T-cell (primary cell): ENCODE results near the gene HGF. TPM values are rescaled to one million over a fixed set of nuclear protein-coding genes. Genes with fewer than 3 reads are reported as not detected.

Source experiments
- ATAC-seq, 4 experiments: fragments of 200-7000 bp in 3 of 4; fragments of 150-1000 bp in 1 of 4; cut with Tn5 transposase; replicated peaks in 1 of 4; 1 replicate in 3 of 4; 2 replicates in 1 of 4; pipeline ENCODE4 v1.10.0; 2021; ENCODE audit warnings: moderate library complexity in 3 of 4, mild to moderate bottlenecking in 2 of 4, moderate number of reproducible peaks in 1 of 4
- CTCF ChIA-PET, 2 donors: fragments of 300-600 bp; sonication (Branson Sonifier 250); formaldehyde crosslinking; loops; one replicate each; lab custom pipeline; 2022; ENCODE audit warnings: antibody characterized with exemption in 2 of 2; lab: Charles Lee
- POLR2A ChIA-PET, 2 donors: fragments of 300-600 bp; sonication (Branson Sonifier 250); formaldehyde crosslinking; loops; one replicate each; lab custom pipeline; 2022; ENCODE audit warnings: antibody characterized with exemption in 2 of 2; lab: Charles Lee
- DNase-seq, 35 experiments: peaks; one replicate each; pipeline versions ENCODE4 v3.0.0 to v3.0.0-alpha.2; 2013 to 2023
- H3K27ac ChIP-seq: one replicate; pipeline ENCODE4 v1.5.1; 2013; ENCODE audit warnings: low read length
- H3K27me3 ChIP-seq, 2 experiments: replicated peaks in 1 of 2; 1 replicate in 1 of 2; 2 replicates in 1 of 2; pipeline versions ENCODE4 v1.6.1 to v1.7.0; 2013; ENCODE audit warnings: low read length in 1 of 2, mixed read lengths in 1 of 2; ENCODE audit not compliant: control insufficient read depth in 2 of 2, insufficient read depth in 2 of 2; ENCODE audit errors: extremely low read depth in 1 of 2
- H3K36me3 ChIP-seq, 2 donors: 1 replicate in 1 of 2; 2 replicates in 1 of 2; pipeline versions ENCODE4 v1.6.1 to v1.7.0; 2013; ENCODE audit warnings: low read length in 1 of 2; ENCODE audit not compliant: control insufficient read depth in 2 of 2, insufficient read depth in 1 of 2; ENCODE audit errors: extremely low read depth in 1 of 2
- H3K4me1 ChIP-seq, 2 experiments: 1 replicate in 1 of 2; 2 replicates in 1 of 2; pipeline versions ENCODE4 v1.6.1 to v1.7.0; 2013; ENCODE audit warnings: low read length in 2 of 2, mixed read lengths in 1 of 2; ENCODE audit not compliant: insufficient read depth in 2 of 2, control insufficient read depth in 1 of 2; ENCODE audit errors: extremely low read depth in 1 of 2
- H3K4me3 ChIP-seq, 2 donors: 1 replicate in 1 of 2; 2 replicates in 1 of 2; pipeline versions ENCODE4 v1.5.1 to v1.7.0; 2013; ENCODE audit warnings: mild to moderate bottlenecking in 2 of 2, low read length in 1 of 2, moderate library complexity in 1 of 2; ENCODE audit not compliant: control insufficient read depth in 1 of 2; ENCODE audit errors: extremely low read depth in 1 of 2
- H3K9me3 ChIP-seq: 2 replicates; pipeline ENCODE4 v1.7.0; 2013
- H3K27ac Mint-ChIP-seq, 2 donors: one replicate each; pipeline ENCODE4 v1.8.0; 2020 to 2021; ENCODE audit warnings: mild to moderate bottlenecking in 2 of 2, mixed read lengths in 2 of 2
- H3K27me3 Mint-ChIP-seq, 2 donors: one replicate each; pipeline ENCODE4 v1.8.0; 2021 to 2022; ENCODE audit warnings: mixed read lengths in 2 of 2
- H3K36me3 Mint-ChIP-seq: one replicate; pipeline ENCODE4 v1.8.0; 2021; ENCODE audit warnings: mixed read lengths
- H3K4me1 Mint-ChIP-seq, 3 donors: one replicate each; pipeline ENCODE4 v1.8.0; 2020 to 2022; ENCODE audit warnings: mixed read lengths in 3 of 3, mild to moderate bottlenecking in 1 of 3
- H3K4me3 Mint-ChIP-seq, 3 donors: one replicate each; pipeline ENCODE4 v1.8.0; 2020 to 2022; ENCODE audit warnings: mild to moderate bottlenecking in 3 of 3, mixed read lengths in 3 of 3, moderate library complexity in 3 of 3
- H3K9me3 Mint-ChIP-seq, 3 donors: one replicate each; pipeline ENCODE4 v1.8.0; 2020 to 2022; ENCODE audit warnings: mixed read lengths in 3 of 3
- WGBS: methylation state at CpG from one replicate; pipeline ENCODE4 v1.1.5; 2013; ENCODE audit warnings: missing lambda C conversion rate; ENCODE audit not compliant: insufficient coverage; 5-methylcytosine and 5-hydroxymethylcytosine counted together
- total RNA-seq, 35 experiments: library from RNA in 6 of 35; stranded (reverse) in 6 of 35; fragments of 120-200 nt in 1 of 35; gene quantifications; one replicate each; pipeline versions ENCODE4 v1.2.1 to v1.2.4 and lab custom pipeline; 2013 to 2026

HGF gene
- total RNA-seq, 5 donors from 2014 or later (not counting 1 experiment from before 2014, with no cell fraction given), result 0.32 TPM; not detected in 4

DNA sequence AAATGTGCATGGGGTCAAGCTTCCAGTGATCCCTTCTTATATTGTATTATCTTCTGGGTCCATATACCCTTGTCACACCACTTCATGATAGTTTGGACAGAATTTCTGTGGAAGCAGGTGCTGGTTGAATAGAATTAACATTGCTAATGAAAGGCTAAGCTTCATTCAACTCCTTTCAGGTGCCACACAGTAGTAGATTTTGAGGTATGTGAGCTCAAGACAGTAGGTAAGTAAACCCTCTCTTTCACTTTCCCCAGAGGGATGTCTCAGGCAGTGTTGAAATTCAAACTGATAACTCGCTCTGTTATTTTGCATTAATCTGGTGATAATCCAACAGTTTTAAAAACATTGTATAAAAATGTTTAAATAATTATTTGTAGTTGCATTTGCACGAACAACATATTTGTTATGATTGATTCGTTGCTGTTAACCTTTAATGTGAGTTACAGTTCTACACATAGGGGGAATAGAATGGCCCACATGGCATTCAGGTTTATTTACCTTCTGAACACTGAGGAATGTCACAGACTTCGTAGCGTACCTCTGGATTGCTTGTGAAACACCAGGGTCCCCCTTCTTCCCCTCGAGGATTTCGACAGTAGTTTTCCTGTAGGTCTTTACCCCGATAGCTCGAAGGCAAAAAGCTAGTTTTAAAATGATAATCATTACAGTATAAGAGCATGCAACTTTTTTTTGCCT, 18.1 kb downstream of the HGF start:
- POLR2A ChIA-PET, result no interaction called here
- CTCF ChIA-PET, result no interaction called here
- no peaks in the 10 kb centered on the region for H3K9me3 ChIP-seq

DNA sequence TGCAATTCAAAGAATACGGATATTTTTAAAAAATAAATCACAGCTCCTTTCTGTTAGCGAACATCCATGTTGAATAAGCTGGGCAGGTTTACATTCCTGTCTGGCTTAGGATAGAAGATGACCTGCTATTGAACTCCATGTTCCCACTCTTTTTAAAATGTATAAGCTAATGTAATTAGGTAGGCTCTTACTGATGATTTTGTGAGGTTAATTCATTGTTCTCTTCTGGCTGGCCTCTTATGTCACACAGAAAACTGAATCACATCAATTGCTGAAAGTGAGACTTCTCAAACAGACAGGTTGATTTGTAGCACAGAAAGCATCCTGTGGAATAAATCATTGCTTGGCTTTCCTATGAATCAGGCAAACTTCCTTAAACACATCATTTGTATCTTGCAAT, 24.2 kb downstream of the HGF start:
- H3K36me3 ChIP-seq, result no peaks in the 10 kb centered on the region
- no peaks in the 10 kb centered on the region for H3K4me1 ChIP-seq
- ChIA-PET POLR2A (no interaction called here), CTCF (no interaction called here)
- H3K27ac Mint-ChIP-seq, result no peak overlapping the region
- ATAC-seq (no peak), DNase-seq (no peak)
- peaks cover 3 to 7% (median 4%) of the 10 kb centered on the region in 3 donors for H3K9me3 Mint-ChIP-seq
- H3K27ac ChIP-seq, result no peak overlapping the region
- H3K4me3 ChIP-seq, result no peak overlapping the region
- no peaks in the 10 kb centered on the region for H3K27me3 Mint-ChIP-seq
- no peaks in the 10 kb centered on the region for H3K36me3 Mint-ChIP-seq
- WGBS, result no CpG with 5 or more reads among the region's 2 CpGs
- H3K4me1 Mint-ChIP-seq, result no peaks in the 10 kb centered on the region
- H3K27me3 ChIP-seq, result no peaks in the 10 kb centered on the region
- H3K9me3 ChIP-seq, result no peaks in the 10 kb centered on the region
- H3K4me3 Mint-ChIP-seq, result no peak overlapping the region

More for the DNA sequence above, 18.1 kb downstream of the HGF start:
- H3K36me3 Mint-ChIP-seq, result no peaks in the 10 kb centered on the region
- Histone ChIP-seq H3K36me3 (no peaks in the 10 kb centered on the region), H3K4me3 (no peak overlapping the region), H3K27me3 (no peaks in the 10 kb centered on the region), H3K27ac (no peak overlapping the region), H3K4me1 (no peaks in the 10 kb centered on the region)
- 72% methylated on average over 4 of the region's 9 CpGs for WGBS
- H3K27ac Mint-ChIP-seq, result no peak overlapping the region
- H3K9me3 Mint-ChIP-seq, result peaks cover 0 to 7% (median 6%) of the 10 kb centered on the region in 3 donors
- no peaks in the 10 kb centered on the region for H3K4me1 Mint-ChIP-seq
- H3K27me3 Mint-ChIP-seq, result no peaks in the 10 kb centered on the region
- DNase-seq (no peak), ATAC-seq (no peak)
- no peak overlapping the region for H3K4me3 Mint-ChIP-seq

DNA sequence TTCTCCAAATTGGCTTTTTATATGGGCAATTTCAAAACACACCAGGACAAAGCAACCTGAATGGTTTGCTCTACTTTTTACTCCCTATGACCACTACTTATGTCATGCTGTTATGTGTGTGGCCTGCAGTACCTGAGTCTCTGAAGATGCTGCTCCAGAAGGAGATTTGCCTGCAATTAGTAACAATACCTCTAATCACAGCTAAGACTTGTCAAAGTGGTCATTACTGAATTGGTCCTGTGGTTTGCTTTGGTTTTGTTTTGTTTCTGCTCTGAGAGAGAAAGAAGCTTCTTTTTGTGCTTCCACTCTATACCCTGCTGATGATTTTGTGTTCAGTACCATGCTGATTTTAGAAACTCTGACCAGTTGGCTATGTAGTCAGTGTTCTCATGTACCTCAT, 25.5 kb downstream of the HGF start:
- ATAC-seq, result no peak
- no peaks in the 10 kb centered on the region for H3K4me1 ChIP-seq
- no peak overlapping the region for H3K27ac Mint-ChIP-seq
- H3K4me3 ChIP-seq, result no peak overlapping the region
- ChIA-PET POLR2A (no interaction called here), CTCF (interaction anchor here in 1 of 2 donors (0.8 kb wide), 1 partner anchor 10 kb away, joined by 3 read pairs; no protein-coding TSS in a partner anchor)
- H3K9me3 ChIP-seq, result no peaks in the 10 kb centered on the region
- no peak overlapping the region for H3K27ac ChIP-seq
- H3K4me3 Mint-ChIP-seq, result no peak overlapping the region
- H3K36me3 ChIP-seq, result no peaks in the 10 kb centered on the region
- H3K4me1 Mint-ChIP-seq, result no peaks in the 10 kb centered on the region
- no peaks in the 10 kb centered on the region for H3K36me3 Mint-ChIP-seq
- H3K27me3 ChIP-seq, result no peaks in the 10 kb centered on the region
- DNase-seq, result no peak
- no peaks in the 10 kb centered on the region for H3K27me3 Mint-ChIP-seq
- peaks cover 3 to 6% (median 5%) of the 10 kb centered on the region in 3 donors for H3K9me3 Mint-ChIP-seq

DNA sequence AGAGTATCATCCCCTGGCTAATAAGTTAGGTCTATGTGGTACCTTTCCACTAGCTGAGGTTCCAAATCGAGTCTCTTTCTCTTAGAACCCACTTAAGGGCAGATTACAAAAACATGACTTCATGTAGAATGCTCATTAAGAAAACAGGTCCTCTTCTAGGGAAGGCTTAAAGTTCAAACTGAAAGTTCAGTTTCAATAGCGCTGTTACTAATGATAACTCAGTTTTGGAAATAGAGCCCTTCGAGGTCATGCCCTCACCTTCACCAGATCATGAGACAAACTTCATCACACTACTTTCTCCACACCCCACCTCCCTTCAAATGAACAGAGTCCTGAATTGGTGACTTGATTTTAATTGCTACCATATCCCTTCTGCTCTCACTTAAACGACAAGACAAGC, 26.2 kb downstream of the HGF start:
- ATAC-seq (no peak), DNase-seq (no peak)
- no peaks in the 10 kb centered on the region for H3K4me1 Mint-ChIP-seq
- peaks cover 3 to 8% (median 6%) of the 10 kb centered on the region in 3 donors for H3K9me3 Mint-ChIP-seq
- H3K27ac Mint-ChIP-seq, result no peak overlapping the region
- H3K27me3 Mint-ChIP-seq, result no peaks in the 10 kb centered on the region
- no peak overlapping the region for H3K27ac ChIP-seq
- no peaks in the 10 kb centered on the region for H3K36me3 ChIP-seq
- no peaks in the 10 kb centered on the region for H3K9me3 ChIP-seq
- ChIA-PET CTCF (interaction anchor here in 1 of 2 donors (0.8 kb wide), 1 partner anchor 9 kb away, joined by 3 read pairs; no protein-coding TSS in a partner anchor), POLR2A (no interaction called here)
- H3K4me3 Mint-ChIP-seq, result no peak overlapping the region
- no peaks in the 10 kb centered on the region for H3K4me1 ChIP-seq
- H3K36me3 Mint-ChIP-seq, result no peaks in the 10 kb centered on the region
- no peak overlapping the region for H3K4me3 ChIP-seq
- 75% methylated on average over 2 of the region's 4 CpGs for WGBS
- H3K27me3 ChIP-seq, result no peaks in the 10 kb centered on the region

- H3K27ac ChIP-seq, result no peak overlapping the region
- H3K4me3 ChIP-seq, result no peak overlapping the region
- H3K9me3 ChIP-seq, result no peaks in the 10 kb centered on the region
- no peaks in the 10 kb centered on the region for H3K27me3 ChIP-seq
- CTCF ChIA-PET, result no interaction called here
- H3K4me1 ChIP-seq, result no peaks in the 10 kb centered on the region
- POLR2A ChIA-PET, result no interaction called here
- ATAC-seq (no peak), DNase-seq (no peak)
- WGBS, result 94% methylated on average over 6 of the region's 9 CpGs
- Mint-ChIP-seq H3K4me3 (no peak overlapping the region), H3K27ac (no peak overlapping the region), H3K4me1 (no peaks in the 10 kb centered on the region), H3K27me3 (no peaks in the 10 kb centered on the region), H3K36me3 (no peaks in the 10 kb centered on the region), H3K9me3 (peaks cover 3 to 8% (median 6%) of the 10 kb centered on the region in 3 donors)
- H3K36me3 ChIP-seq, result no peaks in the 10 kb centered on the region
Observed at GRCh38 chr7:81743201-81743600, 26.6 kb downstream of the HGF start.

DNA sequence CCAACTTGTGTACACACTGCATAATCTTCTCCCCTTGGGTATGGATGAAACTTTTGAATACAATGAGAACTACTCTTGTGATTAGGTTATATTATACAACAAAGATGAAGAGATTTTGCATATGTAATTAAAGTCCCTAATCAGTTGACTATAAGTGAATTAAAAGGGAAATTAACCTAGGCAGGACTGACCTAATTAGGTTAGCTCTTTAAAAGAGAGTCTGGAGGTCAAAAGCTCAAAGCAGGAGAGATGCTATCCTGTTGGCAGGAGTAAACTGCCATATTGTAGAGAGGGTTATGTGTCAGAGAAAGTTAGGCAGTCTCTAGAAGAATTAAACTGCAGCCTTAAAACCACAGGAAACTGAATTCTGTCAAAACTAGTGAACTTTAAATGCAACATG, 29.4 kb downstream of the HGF start:
- no peak for ATAC-seq
- Mint-ChIP-seq H3K27me3 (no peaks in the 10 kb centered on the region), H3K4me3 (no peak overlapping the region), H3K9me3 (peaks cover 4 to 16% (median 7%) of the 10 kb centered on the region in 3 donors), H3K27ac (no peak overlapping the region), H3K36me3 (no peaks in the 10 kb centered on the region), H3K4me1 (no peaks in the 10 kb centered on the region)
- Histone ChIP-seq H3K4me3 (no peak overlapping the region), H3K4me1 (no peaks in the 10 kb centered on the region), H3K27me3 (no peaks in the 10 kb centered on the region), H3K9me3 (no peaks in the 10 kb centered on the region), H3K27ac (no peak overlapping the region), H3K36me3 (no peaks in the 10 kb centered on the region)
- no peak for DNase-seq
- ChIA-PET POLR2A (no interaction called here), CTCF (no interaction called here)
